ENCODE data around the gene HNRNPH3.

HNRNPH3 gene

DNA sequence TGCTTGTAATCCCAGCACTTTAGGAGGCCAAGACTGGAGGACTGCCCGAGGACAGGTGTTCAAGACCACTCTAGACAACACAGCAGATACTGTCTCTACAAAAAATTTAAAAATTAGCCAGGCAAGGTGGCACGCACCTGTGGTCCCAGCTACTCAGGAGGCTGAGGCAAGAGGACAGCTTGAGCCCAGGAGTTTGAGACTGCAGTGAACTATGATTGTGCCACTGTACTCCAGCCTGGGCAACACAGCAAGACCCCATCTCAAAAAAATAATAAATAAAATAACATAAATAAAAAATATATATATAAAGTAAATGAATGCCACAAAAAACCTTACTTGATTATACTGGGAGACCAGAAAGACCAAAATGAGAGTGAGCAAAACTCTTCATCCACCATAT, 21.7 kb downstream of the HNRNPH3 start:
- no peak for DNase-seq (ENCODE audit: low spot score)
- POLR2A ChIA-PET (ENCODE audit: low non-redundant PET), result no interaction called here
- TF ChIP-seq, protein P1, sequence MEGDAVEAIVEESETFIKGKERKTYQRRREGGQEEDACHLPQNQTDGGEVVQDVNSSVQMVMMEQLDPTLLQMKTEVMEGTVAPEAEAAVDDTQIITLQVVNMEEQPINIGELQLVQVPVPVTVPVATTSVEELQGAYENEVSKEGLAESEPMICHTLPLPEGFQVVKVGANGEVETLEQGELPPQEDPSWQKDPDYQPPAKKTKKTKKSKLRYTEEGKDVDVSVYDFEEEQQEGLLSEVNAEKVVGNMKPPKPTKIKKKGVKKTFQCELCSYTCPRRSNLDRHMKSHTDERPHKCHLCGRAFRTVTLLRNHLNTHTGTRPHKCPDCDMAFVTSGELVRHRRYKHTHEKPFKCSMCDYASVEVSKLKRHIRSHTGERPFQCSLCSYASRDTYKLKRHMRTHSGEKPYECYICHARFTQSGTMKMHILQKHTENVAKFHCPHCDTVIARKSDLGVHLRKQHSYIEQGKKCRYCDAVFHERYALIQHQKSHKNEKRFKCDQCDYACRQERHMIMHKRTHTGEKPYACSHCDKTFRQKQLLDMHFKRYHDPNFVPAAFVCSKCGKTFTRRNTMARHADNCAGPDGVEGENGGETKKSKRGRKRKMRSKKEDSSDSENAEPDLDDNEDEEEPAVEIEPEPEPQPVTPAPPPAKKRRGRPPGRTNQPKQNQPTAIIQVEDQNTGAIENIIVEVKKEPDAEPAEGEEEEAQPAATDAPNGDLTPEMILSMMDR (conservative IDR thresholded peaks at IDR 0.05; ENCODE audit: low read depth), result no peak
- no peak overlapping the region for H3K27ac ChIP-seq
- CTCF ChIA-PET, result no interaction called here

DNA sequence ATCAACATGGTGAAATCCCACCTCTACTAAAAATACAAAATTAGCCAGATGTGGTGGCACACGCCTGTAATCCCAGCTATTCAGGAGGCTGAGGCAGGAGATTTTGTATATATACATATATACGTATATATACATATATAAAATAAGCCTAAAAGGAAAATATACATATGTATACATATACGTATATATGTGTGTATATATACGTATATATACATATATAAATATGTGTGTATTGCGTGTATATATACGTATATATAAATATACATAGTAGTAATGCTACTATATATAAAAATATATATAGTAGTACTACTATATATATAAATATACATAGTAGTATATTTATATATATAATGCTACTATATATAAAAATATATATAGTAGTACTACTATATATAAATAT, 27.3 kb downstream of the HNRNPH3 start:
- TF ChIP-seq, protein P1 (conservative IDR thresholded peaks at IDR 0.05; ENCODE audit: low read depth), result no peak
- ChIA-PET CTCF (interaction anchor here (0.6 kb wide), 1 partner anchor 38 kb away, joined by 3 read pairs; no protein-coding TSS in a partner anchor), POLR2A (ENCODE audit: low non-redundant PET) (no interaction called here)
- no peak overlapping the region for H3K27ac ChIP-seq
- DNase-seq (ENCODE audit: low spot score), result no peak

- ChIA-PET CTCF (interaction anchor here (0.7 to 2.5 kb wide), 2 partner anchors 14 to 30 kb away, joined by 8 to 10 read pairs; no protein-coding TSS in a partner anchor), POLR2A (ENCODE audit: low non-redundant PET) (no interaction called here)
- DNase-seq (ENCODE audit: low spot score), result no peak
- TF ChIP-seq, protein P1 (conservative IDR thresholded peaks at IDR 0.05; ENCODE audit: low read depth), result no peak
- H3K27ac ChIP-seq, result no peak overlapping the region
These were observed 30.7 kb downstream of the HNRNPH3 start for GRCh38 chr10:68362590-68362989.

- no peak overlapping the region for H3K27ac ChIP-seq
- no peak for DNase-seq (ENCODE audit: low spot score)
- POLR2A ChIA-PET (ENCODE audit: low non-redundant PET), result no interaction called here
- TF ChIP-seq, protein P1 (conservative IDR thresholded peaks at IDR 0.05; ENCODE audit: low read depth), result no peak
- CTCF ChIA-PET, result no interaction called here
These were observed 32.4 kb downstream of the HNRNPH3 start for GRCh38 chr10:68364101-68364886.

- CTCF ChIA-PET, result no interaction called here
- no peak overlapping the region for H3K27ac ChIP-seq
- POLR2A ChIA-PET (ENCODE audit: low non-redundant PET), result no interaction called here
- TF ChIP-seq, protein P1 (conservative IDR thresholded peaks at IDR 0.05; ENCODE audit: low read depth), result no peak
- DNase-seq (ENCODE audit: low spot score), result no peak
These were observed 33.7 kb downstream of the HNRNPH3 start for GRCh38 chr10:68365611-68366010.

- CTCF ChIA-PET, result no interaction called here
- DNase-seq (ENCODE audit: low spot score), result no peak
- POLR2A ChIA-PET (ENCODE audit: low non-redundant PET), result no interaction called here
These were observed 34.7 kb downstream of the HNRNPH3 start for GRCh38 chr10:68366600-68366999.

More at GRCh38 chr10:68366600-68366999, 34.7 kb downstream of the HNRNPH3 start:
- TF ChIP-seq, protein P1 (conservative IDR thresholded peaks at IDR 0.05; ENCODE audit: low read depth), result no peak
- no peak overlapping the region for H3K27ac ChIP-seq

Data from RWPE1 (cell line).